Peyer's patch (tissue), 4 donors: ENCODE measurements around the gene MCM6.

ENCODE experiments used
- CTCF ChIP-seq, 6 experiments: fragments of 450-650 bp in 4 of 6; fragments of 200-600 bp in 2 of 6; sonication (generic) in 1 of 6; IDR thresholded peaks; one replicate each; pipeline ENCODE4 v1.5.1; 2017 to 2019; ENCODE audit warnings: antibody characterized with exemption in 6 of 6, mild to moderate bottlenecking in 3 of 6, moderate library complexity in 1 of 6
- POLR2A ChIP-seq, 2 donors: fragments of 450-650 bp; IDR thresholded peaks; one replicate each; pipeline ENCODE4 v1.5.1; 2017; ENCODE audit warnings: antibody characterized with exemption in 2 of 2, mild to moderate bottlenecking in 2 of 2, moderate library complexity in 2 of 2

GRCh38 chr2:135831180-135831812 lies 44.9 kb downstream of the MCM6 start:
- no peak for TF ChIP-seq CTCF (IDR thresholded peaks at IDR 0.05)
- TF ChIP-seq POLR2A (IDR thresholded peaks at IDR 0.05) = no peak
